ENCODE results near the gene MGMT.

DNA sequence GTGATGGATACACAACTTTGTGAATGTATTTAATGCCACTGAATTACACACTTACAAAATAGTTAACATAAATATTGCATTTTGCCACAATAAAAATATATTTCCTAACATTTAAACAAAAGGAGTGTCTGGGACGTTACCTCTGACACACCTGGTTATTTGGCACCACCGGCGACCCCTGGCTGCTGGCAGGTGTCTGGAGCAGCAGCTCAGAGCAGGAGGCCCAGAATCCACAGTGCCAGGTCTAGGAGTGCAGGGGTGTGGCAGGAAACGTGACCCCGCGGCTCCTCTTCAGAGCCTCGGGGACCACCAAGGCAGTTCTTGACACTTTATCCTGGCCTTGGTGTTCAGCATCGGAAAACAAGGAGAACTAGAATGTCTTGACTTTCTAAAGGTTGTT lies 46.3 kb downstream of the MGMT start:
- TF ChIP-seq POLR2A (IDR thresholded peaks at IDR 0.05; ENCODE audit: low read depth, low read length) (no peak), CTCF (conservative IDR thresholded peaks at IDR 0.05; ENCODE audit: low read depth, low read length) (no peak), USF2 (IDR thresholded peaks at IDR 0.05; ENCODE audit: low read depth, low read length) (no peak), SMC3 (IDR thresholded peaks at IDR 0.05; ENCODE audit: low read depth, low read length) (no peak)

Data from IMR-90 (cell line).